HUES48 (cell line): ENCODE measurements around the gene WNK2.

Experiments used
- H3K27ac ChIP-seq: one replicate; pipeline ENCODE4 v1.7.0; 2013; ENCODE audit warnings: low read depth, low read length, inconsistent platforms
- H3K27me3 ChIP-seq: 2 replicates; pipeline ENCODE4 v1.6.1; 2013; ENCODE audit warnings: mild to moderate bottlenecking, low read length; ENCODE audit not compliant: control insufficient read depth, insufficient read depth
- H3K36me3 ChIP-seq: 2 replicates; pipeline ENCODE4 v1.6.1; 2013; ENCODE audit warnings: low read length; ENCODE audit not compliant: control insufficient read depth, insufficient read depth
- H3K4me1 ChIP-seq: 2 replicates; pipeline ENCODE4 v1.6.1; 2013; ENCODE audit warnings: mild to moderate bottlenecking, low read length; ENCODE audit not compliant: control insufficient read depth, insufficient read depth
- H3K4me3 ChIP-seq: 2 replicates; pipeline ENCODE4 v1.5.1; 2013; ENCODE audit warnings: mild to moderate bottlenecking, low read depth, low read length
- H3K9ac ChIP-seq: 2 replicates; pipeline ENCODE4 v1.6.1; 2013; ENCODE audit warnings: mild to moderate bottlenecking, low read depth, low read length, moderate library complexity
- H3K9me3 ChIP-seq: 2 replicates; pipeline ENCODE4 v1.6.1; 2013; ENCODE audit warnings: low read length; ENCODE audit not compliant: control insufficient read depth, insufficient read depth

The WNK2 gene

DNA sequence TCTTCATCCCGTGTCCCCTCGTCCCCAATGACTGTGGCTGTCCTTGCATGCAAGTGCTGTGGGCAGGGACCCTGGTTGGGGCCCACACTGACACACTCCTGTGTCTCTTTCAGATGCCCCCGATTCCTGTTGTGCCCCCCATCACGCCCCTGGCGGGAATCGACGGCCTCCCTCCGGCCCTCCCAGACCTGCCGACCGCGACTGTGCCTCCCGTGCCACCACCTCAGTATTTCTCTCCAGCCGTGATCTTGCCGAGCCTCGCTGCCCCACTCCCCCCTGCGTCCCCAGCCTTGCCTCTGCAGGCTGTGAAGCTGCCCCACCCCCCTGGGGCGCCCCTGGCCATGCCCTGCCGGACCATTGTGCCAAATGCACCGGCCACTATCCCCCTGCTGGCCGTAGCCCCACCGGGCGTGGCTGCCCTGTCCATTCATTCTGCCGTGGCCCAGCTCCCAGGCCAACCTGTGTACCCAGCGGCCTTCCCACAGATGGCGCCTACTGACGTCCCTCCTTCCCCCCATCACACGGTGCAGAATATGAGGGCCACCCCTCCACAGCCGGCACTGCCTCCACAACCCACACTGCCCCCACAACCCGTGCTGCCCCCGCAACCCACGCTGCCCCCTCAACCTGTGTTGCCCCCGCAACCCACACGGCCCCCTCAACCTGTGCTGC, 75.0 kb downstream of the WNK2 start:
- H3K27ac ChIP-seq, result no peak overlapping the region
- no peak overlapping the region for H3K4me3 ChIP-seq
- no peaks in the 10 kb centered on the region for H3K27me3 ChIP-seq
- H3K9me3 ChIP-seq, result no peaks in the 10 kb centered on the region
- no peaks in the 10 kb centered on the region for H3K4me1 ChIP-seq
- peaks cover 12% of the 10 kb centered on the region for H3K36me3 ChIP-seq
- no peak overlapping the region for H3K9ac ChIP-seq

DNA sequence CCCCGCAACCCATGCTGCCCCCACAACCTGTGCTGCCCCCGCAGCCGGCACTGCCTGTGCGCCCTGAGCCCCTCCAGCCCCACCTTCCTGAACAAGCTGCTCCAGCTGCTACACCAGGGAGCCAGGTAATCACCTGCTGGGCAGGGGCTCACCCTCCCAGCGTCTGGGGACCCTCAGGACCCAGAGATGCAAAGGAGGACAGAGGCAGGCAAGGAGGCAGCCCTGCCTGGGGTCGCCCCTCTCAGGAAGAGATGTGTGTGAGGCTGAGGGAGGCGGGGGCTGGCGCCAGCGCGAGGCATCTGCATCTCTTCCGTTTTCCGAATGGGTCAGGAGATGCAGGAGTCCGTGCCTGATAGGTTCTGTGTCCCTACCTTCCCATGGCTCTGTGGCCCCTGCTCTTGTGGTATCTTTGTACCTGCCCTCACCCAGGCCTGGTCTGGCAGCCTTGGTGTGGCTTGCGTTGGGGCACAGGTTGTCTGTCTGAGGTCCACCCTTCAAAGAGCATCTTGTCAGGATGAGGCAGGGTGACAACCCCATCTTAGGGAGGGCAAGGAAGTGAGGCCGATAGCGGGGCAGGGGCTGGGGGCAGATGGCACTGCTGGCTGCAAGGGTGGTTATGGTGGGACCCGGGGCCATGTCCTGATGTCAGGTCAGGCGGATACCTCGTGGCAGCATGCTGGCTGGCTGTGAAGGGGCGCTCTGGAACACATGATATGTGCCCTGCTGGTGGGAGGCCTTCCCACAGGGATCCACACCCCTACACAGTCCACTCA, 75.7 kb downstream of the WNK2 start:
- no peak overlapping the region for H3K27ac ChIP-seq
- H3K9me3 ChIP-seq, result no peaks in the 10 kb centered on the region
- peaks cover 19% of the 10 kb centered on the region for H3K36me3 ChIP-seq
- H3K4me1 ChIP-seq, result no peaks in the 10 kb centered on the region
- no peak overlapping the region for H3K4me3 ChIP-seq
- H3K27me3 ChIP-seq, result no peaks in the 10 kb centered on the region
- H3K9ac ChIP-seq, result no peak overlapping the region

DNA sequence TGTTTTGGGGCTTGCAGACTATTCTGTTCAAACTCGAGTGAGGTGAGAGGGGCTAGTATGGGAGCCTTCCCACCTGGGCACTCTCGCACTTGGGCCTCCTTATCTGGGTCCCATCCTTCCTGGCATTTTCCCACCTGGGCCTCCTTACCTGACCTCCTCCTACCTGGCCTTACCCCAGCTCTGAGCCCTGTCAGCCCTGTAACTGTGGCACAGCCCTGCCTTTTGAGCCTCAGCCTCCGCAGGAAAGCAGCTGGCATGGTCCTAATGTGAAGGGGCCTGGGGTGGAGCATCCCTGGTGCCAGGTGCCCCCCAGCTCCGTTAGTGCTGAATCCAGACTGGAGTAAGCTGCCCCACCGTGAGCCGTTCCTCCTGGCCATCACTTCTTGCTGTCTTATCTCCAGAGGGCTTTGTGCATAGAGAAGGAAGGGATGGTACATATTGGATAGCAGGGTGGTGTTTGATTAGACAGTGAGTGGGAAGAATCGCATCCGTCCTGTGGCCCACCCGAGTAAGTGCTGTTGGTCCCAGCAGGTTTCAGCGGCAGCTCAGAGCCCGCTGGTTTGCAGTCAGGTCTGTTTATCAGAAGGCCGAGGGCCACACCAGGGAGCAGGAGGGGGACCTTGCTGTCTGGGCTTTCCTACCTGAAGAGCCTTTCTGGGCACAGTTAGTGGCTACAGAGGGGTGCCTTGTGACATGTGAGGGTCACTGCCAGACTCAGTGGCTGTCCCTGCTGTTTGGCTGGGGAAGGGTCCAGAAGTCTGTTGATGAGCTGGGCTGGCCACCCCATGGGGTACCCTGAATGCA, 76.5 kb downstream of the WNK2 start:
- Histone ChIP-seq H3K4me3 (no peak overlapping the region), H3K4me1 (no peaks in the 10 kb centered on the region), H3K27me3 (no peaks in the 10 kb centered on the region), H3K36me3 (peaks cover 20% of the 10 kb centered on the region), H3K9me3 (no peaks in the 10 kb centered on the region), H3K27ac (no peak overlapping the region), H3K9ac (no peak overlapping the region)

DNA sequence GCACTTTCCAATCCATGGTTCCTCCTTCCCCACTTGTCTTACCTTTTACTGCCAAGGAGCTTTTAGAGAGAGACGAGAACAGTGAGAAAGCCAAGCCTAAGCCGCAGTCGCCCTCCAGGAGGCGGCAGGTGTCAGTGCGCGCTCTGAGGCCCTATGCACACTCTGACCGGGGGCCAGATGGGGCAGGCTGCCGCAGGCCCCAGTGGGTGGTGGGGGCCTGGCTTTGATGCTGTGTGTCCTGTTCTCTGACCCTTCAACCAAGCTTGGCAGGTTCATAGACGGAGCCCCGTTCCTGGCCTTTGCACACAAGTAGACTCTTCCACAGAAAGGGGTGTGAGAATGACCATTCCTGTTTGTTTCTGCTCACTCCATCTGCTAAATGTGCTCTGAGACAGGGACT, 77.3 kb downstream of the WNK2 start:
- Histone ChIP-seq H3K36me3 (peaks cover 20% of the 10 kb centered on the region), H3K4me3 (no peak overlapping the region), H3K27ac (no peak overlapping the region), H3K4me1 (no peaks in the 10 kb centered on the region), H3K27me3 (no peaks in the 10 kb centered on the region), H3K9ac (no peak overlapping the region), H3K9me3 (no peaks in the 10 kb centered on the region)

DNA sequence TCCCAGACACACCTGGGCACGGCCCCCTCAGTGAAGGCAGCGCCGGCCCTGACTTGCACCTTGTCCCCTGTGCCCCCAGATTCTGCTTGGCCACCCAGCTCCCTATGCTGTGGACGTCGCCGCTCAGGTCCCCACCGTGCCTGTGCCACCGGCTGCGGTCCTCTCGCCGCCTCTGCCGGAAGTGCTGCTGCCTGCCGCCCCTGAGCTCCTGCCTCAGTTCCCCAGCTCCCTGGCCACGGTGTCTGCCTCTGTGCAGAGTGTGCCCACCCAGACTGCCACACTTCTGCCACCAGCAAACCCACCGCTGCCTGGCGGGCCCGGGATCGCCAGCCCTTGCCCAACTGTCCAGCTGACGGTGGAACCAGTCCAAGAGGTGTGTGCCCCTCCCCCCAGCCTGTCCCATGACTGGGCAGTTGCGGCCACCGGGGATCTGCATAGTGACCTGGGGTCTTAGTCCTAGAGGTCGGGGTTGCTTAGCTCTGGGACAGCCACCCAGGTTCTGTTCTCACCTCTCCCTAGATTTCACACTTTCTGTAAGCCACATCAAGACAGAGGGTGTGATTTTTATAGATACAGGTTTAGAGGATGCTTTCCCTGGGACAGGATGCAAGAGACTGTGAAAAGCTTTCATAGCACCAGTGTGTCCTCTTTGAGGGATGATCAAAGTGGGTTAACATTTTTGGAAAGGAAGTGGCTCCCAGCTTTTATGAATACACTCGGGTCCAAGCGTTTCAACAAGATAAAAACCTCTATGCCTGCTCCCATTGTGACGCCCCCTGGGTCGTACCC, 78.0 kb downstream of the WNK2 start:
- Histone ChIP-seq H3K4me3 (no peak overlapping the region), H3K9me3 (no peaks in the 10 kb centered on the region), H3K4me1 (no peaks in the 10 kb centered on the region), H3K27ac (no peak overlapping the region), H3K27me3 (no peaks in the 10 kb centered on the region), H3K36me3 (peaks cover 20% of the 10 kb centered on the region), H3K9ac (no peak overlapping the region)

DNA sequence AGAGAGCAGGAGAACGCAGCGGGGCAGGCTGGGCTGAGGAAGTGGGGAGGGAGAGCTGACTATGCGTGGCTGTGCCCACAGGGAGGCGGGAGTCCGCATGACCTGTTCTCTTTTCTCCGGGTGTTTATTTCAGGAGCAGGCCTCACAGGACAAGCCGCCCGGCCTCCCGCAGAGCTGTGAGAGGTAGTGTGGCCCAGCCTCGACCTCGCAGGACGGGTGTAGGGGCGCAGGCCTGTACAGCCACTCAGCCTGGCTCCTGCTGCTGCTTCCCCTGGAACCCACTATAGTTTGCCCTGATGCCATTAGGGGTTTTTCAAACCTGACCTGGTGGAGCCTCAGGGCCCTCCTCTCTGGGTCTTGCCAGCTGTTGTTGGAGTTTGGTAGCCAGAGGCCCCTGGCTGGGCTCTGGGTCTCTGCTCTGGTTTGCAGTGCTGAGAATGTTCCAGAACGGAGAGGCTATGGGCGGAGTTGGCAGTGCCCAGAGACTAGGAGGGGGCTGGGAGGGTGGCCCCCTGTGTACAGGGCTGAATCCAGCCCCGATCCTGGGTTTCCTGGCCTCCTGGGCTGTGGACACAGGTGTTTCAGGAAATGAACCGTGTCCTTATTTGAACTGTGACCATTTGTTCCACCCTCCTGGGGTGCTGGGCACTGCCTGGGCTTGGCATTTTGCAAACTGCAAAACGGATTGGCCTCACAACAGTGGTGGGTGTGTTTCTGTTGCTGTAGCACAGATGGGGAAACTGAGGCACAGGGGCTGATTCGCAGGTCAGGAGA, 78.8 kb downstream of the WNK2 start:
- no peaks in the 10 kb centered on the region for H3K9me3 ChIP-seq
- no peak overlapping the region for H3K9ac ChIP-seq
- H3K4me3 ChIP-seq, result no peak overlapping the region
- no peaks in the 10 kb centered on the region for H3K27me3 ChIP-seq
- peaks cover 23% of the 10 kb centered on the region for H3K36me3 ChIP-seq
- no peak overlapping the region for H3K27ac ChIP-seq
- no peaks in the 10 kb centered on the region for H3K4me1 ChIP-seq

DNA sequence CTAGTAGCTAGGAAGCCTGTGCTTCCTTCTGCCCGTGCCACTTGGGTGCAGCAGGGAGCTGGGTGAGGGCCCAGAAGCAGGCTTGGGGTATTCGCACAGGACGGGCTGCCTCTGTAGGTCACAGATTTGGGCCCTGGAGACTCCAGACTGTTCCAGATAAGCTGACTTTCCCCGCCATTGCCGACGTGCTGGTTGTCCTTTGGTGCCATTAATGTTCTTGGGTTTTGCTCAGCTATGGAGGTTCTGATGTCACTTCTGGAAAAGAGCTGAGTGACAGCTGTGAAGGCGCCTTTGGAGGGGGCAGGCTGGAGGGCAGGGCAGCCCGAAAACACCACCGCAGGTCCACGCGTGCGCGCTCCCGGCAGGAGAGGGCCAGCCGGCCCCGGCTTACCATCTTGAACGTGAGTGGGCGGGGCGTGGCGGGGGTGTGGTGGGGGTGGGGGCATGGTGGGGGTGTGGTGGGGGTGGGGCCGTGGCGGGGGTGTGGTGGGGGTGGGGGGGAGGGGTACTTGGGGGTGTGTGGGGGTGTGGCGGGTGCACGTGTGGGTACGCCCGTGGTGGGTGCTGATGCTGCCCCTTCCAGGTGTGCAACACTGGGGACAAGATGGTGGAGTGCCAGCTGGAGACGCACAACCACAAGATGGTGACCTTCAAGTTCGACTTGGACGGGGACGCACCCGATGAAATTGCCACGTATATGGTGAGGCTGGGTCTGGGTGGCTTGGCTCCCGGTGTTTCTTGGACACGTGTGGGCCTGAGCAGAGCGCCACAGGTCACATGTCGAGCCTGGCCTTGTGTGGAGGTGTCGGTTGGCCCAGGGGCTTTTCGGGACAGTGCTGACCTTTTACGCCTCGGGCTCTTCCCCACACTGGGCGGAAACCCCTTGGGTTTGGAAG, 79.6 kb downstream of the WNK2 start:
- Histone ChIP-seq H3K4me3 (no peak overlapping the region), H3K36me3 (peaks cover 23% of the 10 kb centered on the region), H3K27me3 (no peaks in the 10 kb centered on the region), H3K9me3 (no peaks in the 10 kb centered on the region), H3K4me1 (no peaks in the 10 kb centered on the region), H3K9ac (no peak overlapping the region), H3K27ac (no peak overlapping the region)

DNA sequence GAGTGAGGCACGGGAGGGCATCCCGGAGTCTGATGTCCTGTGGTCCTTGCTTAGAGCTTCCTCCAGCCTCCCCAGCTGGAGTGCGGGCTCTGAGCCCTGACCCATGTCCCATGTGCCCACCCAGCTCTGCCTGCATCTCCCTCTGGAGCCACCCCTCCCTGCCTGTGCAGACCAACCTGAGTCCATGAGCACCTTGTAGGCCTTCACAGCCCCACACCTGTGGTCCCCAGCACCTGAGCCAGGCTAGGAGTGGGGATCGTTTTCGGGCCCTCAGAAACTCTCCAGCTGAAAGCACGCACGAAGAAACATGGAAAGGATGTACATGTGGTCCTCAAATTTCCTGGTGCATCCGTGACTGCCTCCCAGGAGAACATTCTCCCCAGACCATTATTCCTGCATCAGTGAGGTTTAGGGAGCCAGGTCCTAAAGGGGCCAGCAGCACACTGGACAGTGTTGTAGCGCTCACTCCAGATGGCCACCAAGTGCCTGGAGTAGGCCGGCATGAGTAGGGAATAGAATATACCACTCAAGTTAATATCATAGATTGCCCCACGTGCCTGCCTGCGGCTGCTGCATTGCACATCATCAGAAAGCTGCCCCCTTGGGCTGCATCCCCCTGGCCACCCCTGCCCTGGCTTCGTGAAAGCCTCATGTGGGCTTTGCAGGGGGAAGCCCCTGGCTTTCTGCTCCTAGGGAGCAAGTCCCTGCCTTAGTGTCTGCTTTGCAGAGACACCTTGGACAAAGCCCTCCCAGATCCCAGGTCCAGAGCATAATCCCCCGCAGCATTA, 80.6 kb downstream of the WNK2 start:
- H3K27me3 ChIP-seq, result no peaks in the 10 kb centered on the region
- no peak overlapping the region for H3K27ac ChIP-seq
- no peaks in the 10 kb centered on the region for H3K9me3 ChIP-seq
- H3K9ac ChIP-seq, result no peak overlapping the region
- no peaks in the 10 kb centered on the region for H3K4me1 ChIP-seq
- H3K36me3 ChIP-seq, result peaks cover 32% of the 10 kb centered on the region
- H3K4me3 ChIP-seq, result no peak overlapping the region

DNA sequence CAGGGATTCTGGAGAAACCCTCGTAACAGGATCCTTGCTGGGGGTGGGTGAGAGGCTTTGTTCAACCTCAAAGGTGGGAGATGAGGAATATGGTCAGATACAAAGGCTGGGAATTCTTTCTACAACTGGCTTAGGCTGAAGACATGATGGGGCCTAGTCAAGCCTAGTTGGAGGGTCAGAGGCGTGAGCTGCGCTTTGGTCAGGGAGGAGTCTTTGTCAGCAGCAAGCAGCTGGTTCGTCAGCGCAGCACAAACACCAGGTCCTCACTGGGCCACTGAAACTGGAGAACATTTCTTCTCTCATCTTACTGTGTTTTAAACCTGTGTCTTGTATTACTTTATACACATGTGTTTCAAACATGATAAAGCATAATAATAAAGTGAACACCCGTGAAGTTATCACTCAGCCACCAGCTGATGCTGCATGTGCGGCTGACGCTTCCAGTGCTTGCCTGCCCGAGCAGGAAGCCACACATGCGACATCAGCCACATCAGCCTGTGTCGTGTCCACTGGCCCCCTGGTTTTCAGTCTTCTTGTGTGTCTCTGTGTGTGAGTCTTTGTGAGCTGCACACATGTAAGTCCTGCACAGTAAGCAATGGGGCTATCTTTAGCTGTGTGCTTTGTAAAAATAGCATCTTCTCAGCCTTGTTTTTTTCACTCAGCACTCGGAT, 81.5 kb downstream of the WNK2 start:
- H3K4me3 ChIP-seq, result no peak overlapping the region
- H3K9ac ChIP-seq, result no peak overlapping the region
- H3K9me3 ChIP-seq, result no peaks in the 10 kb centered on the region
- no peaks in the 10 kb centered on the region for H3K4me1 ChIP-seq
- no peak overlapping the region for H3K27ac ChIP-seq
- H3K36me3 ChIP-seq, result peaks cover 39% of the 10 kb centered on the region
- no peaks in the 10 kb centered on the region for H3K27me3 ChIP-seq
